ENCODE results near the gene ANKRD65. TPM values are rescaled to one million over a fixed set of nuclear protein-coding genes. Genes with fewer than 3 reads are reported as not detected.
"Not testable (repeated sequence)": the region's sequence is repeated elsewhere in the genome, so short reads cannot be mapped to it uniquely, and the experiment has no call there.

ANKRD65 gene
- total and polyA plus RNA-seq, 2 donors (not counting 3 experiments of a cell fraction or from before 2014, with no cell fraction given): 0.15 to 0.38 TPM

DNA sequence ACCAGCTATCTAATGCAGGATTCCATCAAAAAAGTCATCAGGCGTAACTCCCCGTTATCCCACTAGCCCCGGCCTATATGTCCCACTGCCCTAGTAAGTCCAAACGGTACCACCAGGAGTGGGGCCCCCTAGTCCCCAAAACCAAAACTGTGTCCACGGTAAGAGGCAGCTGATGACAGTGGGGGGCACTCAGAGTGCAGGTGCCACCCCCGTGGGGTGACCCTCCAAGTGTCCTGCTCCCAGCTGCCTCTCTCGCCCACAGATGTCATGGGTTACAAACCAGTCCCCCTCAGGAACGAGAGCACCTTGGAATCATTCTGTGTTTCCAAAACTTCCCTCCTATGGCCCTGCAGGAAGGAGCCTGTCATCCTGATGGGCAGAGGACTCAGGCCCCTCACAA is 35.1 kb downstream of the ANKRD65 start:
- POLR2A ChIA-PET: no interaction called here
- dilution Hi-C loops (cut with MboI; ENCODE audit: extremely low pct_ligation_motif_present, low sequenced_read_pairs): no loop called here
- no peak for FAIRE-seq

GRCh38 chr1:1385339-1385738 is 35.7 kb downstream of the ANKRD65 start:
- H3K9ac ChIP-seq (replicated peaks; ENCODE audit: extremely low read depth, insufficient read depth, low read length); H3K9me1 ChIP-seq (replicated peaks; ENCODE audit: control insufficient read depth, extremely low read depth, insufficient read depth, low read length); H3K79me2 ChIP-seq (ENCODE audit: control insufficient read depth, insufficient read depth, low read length); H3K27me3 ChIP-seq (ENCODE audit: control insufficient read depth in 2 of 2, insufficient read depth in 2 of 2, low read length in 2 of 2); DNase-seq (ENCODE audit: low read depth, low spot score); H3K4me3 ChIP-seq (replicated peaks in 1 of 3; ENCODE audit: insufficient read depth in 1 of 3, low read depth in 1 of 3, low read length in 3 of 3); POLR2A ChIA-PET; H3K9me3 ChIP-seq (replicated peaks; ENCODE audit: control insufficient read depth, insufficient read depth, low read length); H4K20me1 ChIP-seq (replicated peaks; ENCODE audit: control insufficient read depth, extremely low read depth, insufficient read depth, low read length); FAIRE-seq; H3K4me2 ChIP-seq (ENCODE audit: insufficient read depth, low read length); H3K4me1 ChIP-seq (ENCODE audit: control insufficient read depth, extremely low read depth, insufficient read depth, low read length); intact Hi-C loops (cut with micrococcal nuclease); BruUV-seq (replicated peaks); H2AFZ ChIP-seq (ENCODE audit: low read depth, low read length); H3K27ac ChIP-seq (ENCODE audit: insufficient read depth, low read depth, low read length); dilution Hi-C loops (cut with MboI; ENCODE audit: extremely low pct_ligation_motif_present, low sequenced_read_pairs): not testable (repeated sequence)
- CTCF ChIA-PET: interaction anchor here (0.6 to 1.4 kb wide), 2 partner anchors 10 to 13 kb away, joined by 3 to 4 read pairs; partner anchors contain the start of gene AURKAIP1
- H3K36me3 ChIP-seq (ENCODE audit: control insufficient read depth in 2 of 2, extremely low read depth in 1 of 2, insufficient read depth in 2 of 2, low read length in 2 of 2): peaks cover 30 to 35% of the 10 kb centered on the region in 2 experiments

More for the DNA sequence above, 35.1 kb downstream of the ANKRD65 start:
- DNase-seq (ENCODE audit: low read depth, low spot score): no peak
- intact Hi-C loops (cut with micrococcal nuclease): no loop called here
- Histone ChIP-seq H3K9me3 (replicated peaks; ENCODE audit: control insufficient read depth, insufficient read depth, low read length) (no peaks in the 10 kb centered on the region), H3K36me3 (ENCODE audit: control insufficient read depth in 2 of 2, extremely low read depth in 1 of 2, insufficient read depth in 2 of 2, low read length in 2 of 2) (peaks cover 33 to 39% of the 10 kb centered on the region in 2 experiments), H3K79me2 (ENCODE audit: control insufficient read depth, insufficient read depth, low read length) (peaks cover 3% of the 10 kb centered on the region), H3K4me2 (ENCODE audit: insufficient read depth, low read length) (no peak overlapping the region), H3K4me3 (replicated peaks in 1 of 3; ENCODE audit: insufficient read depth in 1 of 3, low read depth in 1 of 3, low read length in 3 of 3) (no peak overlapping the region), H3K27me3 (ENCODE audit: control insufficient read depth in 2 of 2, insufficient read depth in 2 of 2, low read length in 2 of 2) (no peaks in the 10 kb centered on the region), H2AFZ (ENCODE audit: low read depth, low read length) (no peak overlapping the region), H3K27ac (ENCODE audit: insufficient read depth, low read depth, low read length) (no peak overlapping the region), H3K4me1 (ENCODE audit: control insufficient read depth, extremely low read depth, insufficient read depth, low read length) (no peaks in the 10 kb centered on the region), H4K20me1 (replicated peaks; ENCODE audit: control insufficient read depth, extremely low read depth, insufficient read depth, low read length) (no peaks in the 10 kb centered on the region), H3K9me1 (replicated peaks; ENCODE audit: control insufficient read depth, extremely low read depth, insufficient read depth, low read length) (no peaks in the 10 kb centered on the region), H3K9ac (replicated peaks; ENCODE audit: extremely low read depth, insufficient read depth, low read length) (no peak overlapping the region)
- no TSS peak for BruUV-seq (replicated peaks)
- no peak for TF ChIP-seq FOS (IDR thresholded peaks at IDR 0.05; ENCODE audit: borderline replicate concordance, insufficient read depth, low read length)
- no peak for TF ChIP-seq POLR2AphosphoS5 (IDR thresholded peaks at IDR 0.05; ENCODE audit: insufficient read depth, low read depth, low read length)
- TF ChIP-seq GATA2 (IDR thresholded peaks at IDR 0.05; ENCODE audit: insufficient read depth, insufficient read length, low read depth, low read length): no peak
- no peak for TF ChIP-seq MYC (IDR thresholded peaks at IDR 0.05; ENCODE audit: low read depth, low read length)
- TF ChIP-seq JUN (IDR thresholded peaks at IDR 0.05; ENCODE audit: borderline replicate concordance, insufficient read depth, insufficient read length, low read depth): no peak
- no peak for TF ChIP-seq POLR2A (IDR thresholded peaks at IDR 0.05; ENCODE audit: low read depth, low read length)
- TF ChIP-seq, protein P1, sequence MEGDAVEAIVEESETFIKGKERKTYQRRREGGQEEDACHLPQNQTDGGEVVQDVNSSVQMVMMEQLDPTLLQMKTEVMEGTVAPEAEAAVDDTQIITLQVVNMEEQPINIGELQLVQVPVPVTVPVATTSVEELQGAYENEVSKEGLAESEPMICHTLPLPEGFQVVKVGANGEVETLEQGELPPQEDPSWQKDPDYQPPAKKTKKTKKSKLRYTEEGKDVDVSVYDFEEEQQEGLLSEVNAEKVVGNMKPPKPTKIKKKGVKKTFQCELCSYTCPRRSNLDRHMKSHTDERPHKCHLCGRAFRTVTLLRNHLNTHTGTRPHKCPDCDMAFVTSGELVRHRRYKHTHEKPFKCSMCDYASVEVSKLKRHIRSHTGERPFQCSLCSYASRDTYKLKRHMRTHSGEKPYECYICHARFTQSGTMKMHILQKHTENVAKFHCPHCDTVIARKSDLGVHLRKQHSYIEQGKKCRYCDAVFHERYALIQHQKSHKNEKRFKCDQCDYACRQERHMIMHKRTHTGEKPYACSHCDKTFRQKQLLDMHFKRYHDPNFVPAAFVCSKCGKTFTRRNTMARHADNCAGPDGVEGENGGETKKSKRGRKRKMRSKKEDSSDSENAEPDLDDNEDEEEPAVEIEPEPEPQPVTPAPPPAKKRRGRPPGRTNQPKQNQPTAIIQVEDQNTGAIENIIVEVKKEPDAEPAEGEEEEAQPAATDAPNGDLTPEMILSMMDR (IDR thresholded peaks at IDR 0.05; ENCODE audit: extremely low read depth in 1 of 2, insufficient read depth in 1 of 2, low read depth in 1 of 2, low read length in 2 of 2): no peak
- TF ChIP-seq, protein P2, sequence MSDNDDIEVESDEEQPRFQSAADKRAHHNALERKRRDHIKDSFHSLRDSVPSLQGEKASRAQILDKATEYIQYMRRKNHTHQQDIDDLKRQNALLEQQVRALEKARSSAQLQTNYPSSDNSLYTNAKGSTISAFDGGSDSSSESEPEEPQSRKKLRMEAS (IDR thresholded peaks at IDR 0.05; ENCODE audit: insufficient read depth, insufficient read length): no peak
- no peak for TF ChIP-seq EZH2 (IDR thresholded peaks at IDR 0.05; ENCODE audit: borderline replicate concordance, low read depth, low read length, severe bottlenecking)
- CTCF ChIA-PET: interaction anchor here (0.6 to 1.4 kb wide), 2 partner anchors 11 to 14 kb away, joined by 3 to 4 read pairs; partner anchors contain the start of gene AURKAIP1
